Osteoblast (primary cell): Measurements from ENCODE around the gene KRT79. TPM values are rescaled to one million over a fixed set of nuclear protein-coding genes. Genes with fewer than 3 reads are reported as not detected.
A peak's percentile ranks its signal among the peaks of the same experiment; 100 is the strongest.

Source experiments
- DNase-seq: peaks from one replicate; pipeline ENCODE4 v3.0.0; 2011; ENCODE audit warnings: low spot score, mixed read lengths; ENCODE audit not compliant: insufficient read length; ENCODE audit errors: missing footprints
- H2AFZ ChIP-seq: 2 replicates; pipeline ENCODE4 v1.6.0; 2011; ENCODE audit warnings: mild to moderate bottlenecking, low read length
- H3K27ac ChIP-seq: 2 replicates; pipeline ENCODE4 v1.5.1; 2011; ENCODE audit warnings: mild to moderate bottlenecking, low read depth, low read length, moderate library complexity
- H3K27me3 ChIP-seq: 2 replicates; pipeline ENCODE4 v1.6.0; 2012; ENCODE audit warnings: mild to moderate bottlenecking, control low read depth, inconsistent platforms, low read length, moderate library complexity; ENCODE audit not compliant: insufficient read depth
- H3K36me3 ChIP-seq: 2 replicates; pipeline ENCODE4 v1.5.1; 2011; ENCODE audit warnings: mild to moderate bottlenecking, low read length, control low read depth, moderate library complexity; ENCODE audit not compliant: insufficient read depth
- H3K4me1 ChIP-seq: 2 replicates; pipeline ENCODE4 v1.5.1; 2011; ENCODE audit warnings: mild to moderate bottlenecking, low read length, control low read depth, moderate library complexity; ENCODE audit not compliant: insufficient read depth
- H3K4me2 ChIP-seq: 2 replicates; pipeline ENCODE4 v1.6.0; 2011; ENCODE audit warnings: mild to moderate bottlenecking, low read length; ENCODE audit not compliant: insufficient read depth
- H3K4me3 ChIP-seq: fragments of 200-600 bp; sonication (generic); 3 replicates; pipeline ENCODE4 v1.5.1; 2012; ENCODE audit warnings: mild to moderate bottlenecking, low read length, inconsistent platforms; ENCODE audit not compliant: insufficient read depth
- H3K79me2 ChIP-seq: 2 replicates; pipeline ENCODE4 v1.6.0; 2012; ENCODE audit warnings: mild to moderate bottlenecking, low read length, control low read depth, inconsistent platforms; ENCODE audit not compliant: insufficient read depth
- H3K9me3 ChIP-seq: 2 replicates; pipeline ENCODE4 v1.5.1; 2011; ENCODE audit warnings: low read depth, low read length, control low read depth
- H4K20me1 ChIP-seq: 2 replicates; pipeline ENCODE4 v1.6.0; 2012; ENCODE audit warnings: mild to moderate bottlenecking, low read length, control low read depth; ENCODE audit not compliant: insufficient read depth
- CTCF ChIP-seq: IDR thresholded peaks from 2 replicates; pipeline ENCODE4 v1.5.1; 2011; ENCODE audit warnings: mild to moderate bottlenecking, low read depth, low read length, moderate library complexity; ENCODE audit errors: extremely low read depth
- total RNA-seq: library from RNA; depleted of rRNA; stranded (reverse); fragments of >200 nt; gene quantifications from 2 replicates; pipeline ENCODE4 v1.2.3, GENCODE V29; 2012

KRT79 gene
- total RNA-seq, 1 donor = not detected

- no peaks in the 10 kb centered on the region for H3K36me3 ChIP-seq
- peaks cover 9% of the 10 kb centered on the region for H3K4me1 ChIP-seq
- H3K27me3 ChIP-seq = no peaks in the 10 kb centered on the region
- no peak overlapping the region for H2AFZ ChIP-seq
- H3K27ac ChIP-seq = no peak overlapping the region
- H3K79me2 ChIP-seq = no peaks in the 10 kb centered on the region
- DNase-seq = no peak
- no peak overlapping the region for H3K4me2 ChIP-seq
- TF ChIP-seq CTCF = no peak
- H3K4me3 ChIP-seq = no peak overlapping the region
- H3K9me3 ChIP-seq = no peaks in the 10 kb centered on the region
- H4K20me1 ChIP-seq = no peaks in the 10 kb centered on the region
Observed at GRCh38 chr12:52831251-52831650, 2.9 kb downstream of the KRT79 start.

GRCh38 chr12:52829986-52830770, 3.9 kb downstream of the KRT79 start:
- no peak overlapping the region for H3K4me3 ChIP-seq
- no peaks in the 10 kb centered on the region for H4K20me1 ChIP-seq
- H3K4me2 ChIP-seq = no peak overlapping the region
- H3K79me2 ChIP-seq = no peaks in the 10 kb centered on the region
- peak; percentile 49 for DNase-seq
- no peaks in the 10 kb centered on the region for H3K27me3 ChIP-seq
- H3K27ac ChIP-seq = no peak overlapping the region
- H3K4me1 ChIP-seq = no peaks in the 10 kb centered on the region
- TF ChIP-seq CTCF = no peak
- H3K9me3 ChIP-seq = no peaks in the 10 kb centered on the region
- no peak overlapping the region for H2AFZ ChIP-seq
- no peaks in the 10 kb centered on the region for H3K36me3 ChIP-seq

DNA sequence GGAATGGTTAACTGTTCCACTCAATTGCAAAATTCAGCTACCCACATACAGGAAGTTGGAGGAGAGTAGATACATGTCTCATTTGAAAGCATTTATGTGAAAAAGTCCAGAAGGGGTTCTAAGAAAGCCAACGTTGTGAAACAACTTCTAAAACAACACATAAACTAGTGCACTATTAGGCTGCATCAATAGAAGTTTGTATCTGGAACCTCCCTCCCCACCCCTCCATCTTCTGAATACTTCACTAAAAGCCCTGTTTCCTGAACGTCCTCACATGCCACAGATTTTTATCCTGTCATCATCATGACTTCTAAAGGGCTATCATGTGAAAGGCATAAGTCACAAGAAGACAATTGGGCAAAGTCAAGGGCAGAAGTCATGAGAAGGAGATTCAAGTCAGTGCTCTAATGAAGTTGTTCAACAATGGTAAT, 5.5 kb downstream of the KRT79 start:
- DNase-seq = no peak
- TF ChIP-seq CTCF = no peak
- Histone ChIP-seq H3K4me3 (no peak overlapping the region), H3K4me1 (no peaks in the 10 kb centered on the region), H3K36me3 (no peaks in the 10 kb centered on the region), H3K4me2 (no peak overlapping the region), H3K27me3 (no peaks in the 10 kb centered on the region), H4K20me1 (no peaks in the 10 kb centered on the region), H3K79me2 (no peaks in the 10 kb centered on the region), H3K27ac (no peak overlapping the region), H3K9me3 (no peaks in the 10 kb centered on the region), H2AFZ (no peak overlapping the region)

DNA sequence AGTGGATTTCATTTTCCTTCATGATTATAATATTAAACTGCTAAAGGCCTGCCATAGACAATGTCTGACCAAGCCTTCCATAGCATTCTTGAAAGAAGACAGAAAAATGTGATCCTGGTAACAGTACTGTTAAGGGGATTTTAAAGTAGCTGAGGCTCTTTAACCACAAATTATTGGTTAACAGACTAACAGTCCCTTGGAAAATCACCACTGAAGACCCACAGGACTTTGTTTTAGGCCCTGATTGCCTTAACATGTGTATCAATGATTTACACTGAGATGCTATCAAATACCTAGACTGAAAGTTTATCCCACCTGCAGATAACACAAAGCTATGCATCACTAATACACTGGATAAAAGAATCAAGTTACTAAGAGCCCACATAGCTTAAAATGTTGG, 6.0 kb downstream of the KRT79 start:
- Histone ChIP-seq H3K4me2 (no peak overlapping the region), H3K27me3 (no peaks in the 10 kb centered on the region), H3K4me1 (no peaks in the 10 kb centered on the region), H3K36me3 (no peaks in the 10 kb centered on the region), H3K79me2 (no peaks in the 10 kb centered on the region), H3K4me3 (no peak overlapping the region), H2AFZ (no peak overlapping the region), H3K27ac (no peak overlapping the region), H3K9me3 (no peaks in the 10 kb centered on the region), H4K20me1 (no peaks in the 10 kb centered on the region)
- no peak for TF ChIP-seq CTCF
- no peak for DNase-seq
